Right renal pelvis (tissue), 4 donors: ENCODE results near the gene NEU2. TPM values are rescaled to one million over a fixed set of nuclear protein-coding genes. Genes with fewer than 3 reads are reported as not detected.

Experiments
- DNase-seq, 4 donors: peaks; one replicate each; pipeline ENCODE4 v3.0.0-alpha.2; 2013; ENCODE audit warnings: low read depth in 4 of 4, low spot score in 3 of 4, missing footprints in 1 of 4
- polyA plus RNA-seq, 4 donors: library from polyadenylated mRNA; unstranded; fragments of 120-200 nt; gene quantifications; one replicate each; pipeline ENCODE4 v1.2.1, GENCODE V29; 2013; ENCODE audit not compliant: insufficient read length in 4 of 4

NEU2 gene
- polyA plus RNA-seq, result not detected

DNA sequence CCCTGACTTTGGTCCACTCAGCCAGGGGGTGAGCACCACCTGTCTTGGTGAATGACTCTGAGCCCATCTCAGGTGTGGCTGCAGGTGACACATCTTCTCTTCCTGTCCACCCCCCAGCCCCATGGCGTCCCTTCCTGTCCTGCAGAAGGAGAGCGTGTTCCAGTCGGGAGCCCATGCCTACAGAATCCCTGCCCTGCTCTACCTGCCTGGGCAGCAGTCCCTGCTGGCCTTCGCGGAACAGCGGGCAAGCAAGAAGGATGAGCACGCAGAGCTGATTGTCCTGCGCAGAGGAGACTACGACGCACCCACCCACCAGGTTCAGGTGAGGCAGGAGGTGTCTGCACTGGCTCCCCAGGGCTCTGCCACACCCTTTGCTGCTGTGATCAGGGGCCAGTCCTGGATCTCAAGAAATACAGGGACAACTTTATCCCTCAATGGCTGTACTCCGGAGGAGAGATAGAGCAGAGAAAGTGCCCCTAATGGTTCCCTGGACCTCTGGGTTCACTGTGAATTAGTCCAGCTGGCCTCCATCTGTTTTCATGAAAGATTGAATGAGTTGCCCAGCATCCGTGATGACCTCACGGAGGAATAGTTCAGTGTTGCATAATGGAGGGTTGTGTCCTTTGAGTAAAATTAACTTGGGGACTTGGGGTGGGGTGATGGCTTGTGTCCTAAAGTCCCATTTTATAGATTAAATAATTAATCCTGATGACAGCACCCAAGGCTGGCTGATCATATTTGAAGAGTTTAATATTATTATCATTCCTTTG, at the start of gene NEU2:
NEU2 (plus strand) TSS at position 122 of the 770 bp plus-strand sequence; CDS start at position 122, 0 bp downstream.
- no peak for DNase-seq

DNA sequence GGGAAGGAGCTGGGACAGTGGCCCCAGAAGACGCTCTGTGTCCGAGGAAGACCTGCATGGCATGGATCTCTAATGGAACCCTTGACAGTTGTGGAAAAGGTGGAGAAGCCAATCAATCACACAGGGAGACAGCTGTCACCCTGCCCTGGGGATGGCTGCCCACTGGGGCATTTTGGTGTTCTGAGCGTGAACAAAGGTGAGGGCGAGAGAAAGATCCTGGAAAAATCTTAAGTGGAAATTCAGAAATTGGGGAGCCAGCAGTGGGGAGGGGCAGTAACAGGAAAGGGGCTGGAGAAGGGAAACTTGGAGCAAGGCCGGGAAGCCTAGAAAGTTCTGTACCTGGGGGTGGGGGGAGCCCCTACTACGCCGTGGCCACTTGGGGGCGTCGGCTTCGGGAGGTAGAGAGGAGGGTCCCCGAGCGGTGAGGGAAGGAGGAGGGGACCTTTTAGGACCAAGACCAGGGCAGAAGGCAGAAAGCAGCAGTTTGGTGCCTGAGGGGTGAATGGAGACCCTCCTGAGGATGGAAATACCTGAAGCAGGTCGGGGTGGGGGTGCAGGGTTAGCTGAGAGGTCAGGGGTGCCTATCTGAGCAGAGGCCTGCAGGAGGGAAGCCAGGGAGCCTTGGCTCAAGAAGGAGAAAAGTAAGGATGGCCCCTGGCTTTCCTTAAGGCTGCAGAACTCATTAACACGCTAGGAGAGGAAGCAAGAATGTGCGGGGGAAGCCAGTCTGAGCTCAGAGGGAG, 49.4 kb upstream of the NEU2 start:
- no peak for DNase-seq

DNA sequence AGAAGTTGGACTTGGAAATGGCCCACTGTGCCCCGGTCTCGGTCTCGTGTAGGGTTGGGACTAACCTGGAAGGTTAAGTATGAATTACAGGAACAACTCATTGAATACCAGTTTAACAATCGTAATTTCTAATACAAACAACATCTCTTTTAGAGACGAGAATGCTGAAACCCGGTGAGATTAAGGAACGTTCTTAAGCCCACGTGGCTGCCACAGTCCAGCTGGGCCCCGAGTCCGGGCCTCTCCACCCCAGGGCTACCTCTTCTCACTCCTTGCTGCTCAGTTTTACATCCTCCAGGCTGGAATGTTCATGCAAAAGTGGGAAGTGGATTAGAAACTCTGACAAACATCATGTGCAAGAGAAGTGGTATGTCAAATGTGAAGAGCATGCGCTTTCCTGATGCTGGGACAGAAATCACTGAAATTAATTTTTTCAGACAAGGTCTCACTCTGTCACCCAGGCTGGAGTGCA, 48.8 kb upstream of the NEU2 start:
- no peak for DNase-seq

DNA sequence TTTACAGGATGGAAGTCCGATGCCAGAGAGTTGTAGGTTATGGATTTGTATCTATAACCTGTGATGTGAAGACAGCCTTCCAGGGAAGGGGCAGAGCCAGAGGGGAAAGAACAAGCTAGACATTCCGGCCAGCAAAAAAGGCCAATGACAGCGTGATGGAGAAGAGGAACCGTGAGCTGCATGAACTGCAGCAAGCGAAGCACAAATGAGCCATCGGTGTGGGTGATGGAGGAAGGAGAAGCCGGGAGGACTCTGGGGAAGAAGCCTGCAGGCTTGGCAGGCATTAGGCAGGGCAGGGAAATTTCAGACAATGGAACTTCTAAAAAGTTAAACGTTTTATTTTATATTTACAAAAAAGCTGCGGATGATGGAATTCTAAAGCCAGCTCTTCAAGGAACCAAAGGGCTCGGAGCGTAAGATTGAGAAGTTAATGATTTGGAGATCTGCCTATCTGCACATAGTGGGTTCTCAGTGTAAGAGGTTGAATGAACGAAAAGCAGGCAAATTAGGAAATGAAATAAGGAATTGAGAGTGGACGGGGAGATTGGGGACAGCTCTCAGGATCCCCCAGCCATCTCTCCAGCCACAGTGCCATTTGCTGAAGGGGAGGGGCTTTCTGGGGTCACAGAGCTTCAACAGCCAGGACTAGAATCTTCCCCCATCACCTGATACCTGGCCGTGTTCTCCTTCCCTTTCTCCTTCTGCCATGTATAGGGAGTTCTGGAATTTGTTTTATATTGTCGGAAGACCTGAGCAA, 47.8 kb upstream of the NEU2 start:
- no peak for DNase-seq

DNA sequence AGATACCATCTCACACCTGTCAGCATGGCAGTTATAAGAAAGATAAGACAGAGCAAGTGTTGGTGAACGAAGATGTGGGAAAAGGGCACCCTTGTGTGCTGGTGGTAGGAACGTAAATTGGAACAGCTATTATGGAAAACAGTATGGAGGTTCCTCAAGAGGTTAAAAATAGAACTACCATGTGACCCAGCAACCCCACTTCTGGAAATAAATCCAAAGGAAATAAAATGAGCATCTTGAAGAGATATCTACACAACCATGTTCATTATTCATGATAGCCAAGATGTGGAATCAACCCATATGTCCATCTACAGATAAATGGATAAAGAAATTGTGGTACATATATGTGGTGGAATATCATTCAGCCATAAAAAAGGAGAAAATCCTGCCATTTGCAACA, 46.3 kb upstream of the NEU2 start:
- DNase-seq, result no peak

DNA sequence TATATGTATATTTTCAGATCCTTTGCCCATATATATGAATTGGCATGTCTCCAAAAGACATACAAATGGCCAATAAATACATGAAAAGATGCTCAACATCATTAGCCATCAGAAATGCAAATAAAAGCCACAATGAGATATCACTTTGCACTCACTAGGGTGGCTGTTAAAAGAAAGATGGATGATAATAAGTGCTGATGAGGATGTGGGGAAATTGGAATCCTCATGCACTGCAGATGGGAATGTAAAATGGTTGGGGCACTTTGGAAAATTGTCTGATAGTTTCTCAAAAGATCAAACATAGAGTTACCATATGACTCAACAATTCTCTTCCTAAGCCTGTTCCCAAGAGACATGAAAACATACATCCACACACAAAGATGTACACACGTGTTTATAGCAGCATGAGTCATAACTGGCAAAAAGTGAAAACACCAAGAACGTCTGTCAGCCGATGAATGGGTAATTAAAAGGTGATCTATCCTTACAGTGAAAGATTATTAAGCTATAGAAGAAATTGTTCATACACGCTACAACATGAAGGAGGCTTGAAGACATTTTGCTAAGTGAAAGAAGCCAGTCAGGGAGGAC, 39.1 kb upstream of the NEU2 start:
- DNase-seq, result no peak

DNA sequence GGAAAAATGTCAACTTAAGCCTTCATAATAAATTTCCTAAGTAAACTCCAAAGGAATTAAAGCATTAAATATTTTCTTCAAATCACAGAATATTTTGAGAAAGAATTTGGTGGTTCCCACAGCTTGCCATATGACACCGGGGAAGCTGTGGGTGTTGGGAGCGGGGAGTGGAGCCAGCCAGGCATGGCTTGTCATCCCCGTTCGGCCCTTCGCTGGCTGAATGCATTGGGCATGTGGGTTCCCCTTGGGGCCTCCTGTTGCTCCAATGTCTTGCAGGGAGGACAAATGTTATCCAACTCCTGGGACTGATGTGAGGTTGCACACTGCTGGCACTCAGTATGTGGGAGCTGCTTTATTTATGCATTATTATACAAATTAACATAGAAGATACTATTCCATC, 38.0 kb upstream of the NEU2 start:
- no peak for DNase-seq

DNA sequence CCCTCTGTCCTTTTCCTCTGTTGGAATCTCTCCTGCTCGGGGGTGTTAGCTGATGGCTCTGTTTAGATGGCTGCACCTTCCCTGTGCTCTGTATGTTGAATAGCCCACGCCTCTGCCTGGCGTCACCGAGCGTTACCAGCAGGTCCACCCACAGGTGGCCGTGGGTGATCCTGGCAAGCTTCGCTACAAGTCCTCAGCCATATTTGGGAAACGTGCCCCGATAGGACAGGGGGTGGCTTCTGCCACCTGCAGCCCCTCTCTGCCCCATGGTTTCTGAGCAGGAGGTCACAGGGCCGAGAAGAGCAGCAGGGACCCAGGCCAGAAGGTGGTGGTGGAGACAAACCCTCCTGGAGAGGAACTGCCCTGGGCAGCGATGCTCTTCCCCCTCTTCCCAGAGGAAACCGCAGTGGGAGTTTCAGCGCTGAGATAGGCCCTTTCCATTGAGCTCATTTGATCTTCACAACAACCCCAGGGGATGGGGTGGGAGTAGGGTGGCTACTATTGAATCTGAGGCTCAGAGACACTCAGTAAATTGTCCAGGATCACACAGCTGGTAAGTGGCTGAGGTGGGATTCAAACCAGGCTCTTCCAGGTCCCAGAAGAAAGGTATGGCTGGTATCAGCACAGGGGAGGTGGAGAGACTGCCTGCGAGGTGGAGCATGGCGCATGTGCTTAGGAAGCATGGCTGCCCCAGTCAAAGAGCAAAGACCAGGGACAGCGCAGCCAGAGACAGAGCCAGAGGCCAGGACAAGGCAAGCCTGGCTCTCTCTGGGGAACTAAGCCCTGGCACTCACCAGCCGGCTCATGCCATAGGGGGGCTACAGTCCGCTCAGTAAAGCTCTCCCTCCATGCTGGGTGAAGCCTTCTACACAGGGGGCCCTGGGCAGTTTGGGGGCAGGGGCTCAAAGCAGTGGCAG, 34.5 kb upstream of the NEU2 start:
- DNase-seq, result no peak

DNA sequence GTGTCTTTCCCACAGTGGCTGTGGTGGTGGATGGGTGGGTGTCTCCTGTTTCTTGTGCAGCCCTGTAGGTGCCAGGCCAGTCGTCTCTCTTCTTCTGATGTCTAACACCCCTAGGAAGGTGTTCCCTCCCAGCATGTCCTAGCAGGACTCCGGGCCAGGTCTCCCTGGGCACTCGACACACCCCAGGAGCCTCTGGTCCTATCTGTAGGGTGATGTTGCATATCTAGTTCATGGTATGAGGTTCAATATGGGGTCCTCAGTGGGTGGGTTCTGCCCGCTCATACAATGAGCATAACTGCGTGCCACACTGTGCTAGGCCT, 33.8 kb upstream of the NEU2 start:
- DNase-seq, result no peak

DNA sequence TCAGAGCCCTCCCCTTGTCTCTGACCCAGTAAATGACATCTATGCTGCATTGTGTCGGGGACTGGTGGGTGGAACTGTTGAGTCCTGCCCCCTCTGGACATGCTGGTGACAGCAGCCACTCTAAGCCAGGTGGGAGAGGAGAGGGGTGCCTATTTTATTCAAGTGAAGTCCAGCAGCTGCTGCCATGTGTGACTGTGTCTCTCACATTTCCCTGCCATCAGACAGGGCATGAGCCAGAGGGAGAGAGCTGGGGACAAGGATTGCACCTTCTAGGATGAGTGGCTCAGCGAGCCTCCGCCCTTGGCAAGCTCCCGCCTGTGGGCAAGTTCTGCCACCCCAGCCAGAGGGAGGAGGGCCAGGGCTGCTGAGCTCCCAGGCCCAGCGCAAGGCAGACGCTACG, 33.1 kb upstream of the NEU2 start:
- no peak for DNase-seq

DNA sequence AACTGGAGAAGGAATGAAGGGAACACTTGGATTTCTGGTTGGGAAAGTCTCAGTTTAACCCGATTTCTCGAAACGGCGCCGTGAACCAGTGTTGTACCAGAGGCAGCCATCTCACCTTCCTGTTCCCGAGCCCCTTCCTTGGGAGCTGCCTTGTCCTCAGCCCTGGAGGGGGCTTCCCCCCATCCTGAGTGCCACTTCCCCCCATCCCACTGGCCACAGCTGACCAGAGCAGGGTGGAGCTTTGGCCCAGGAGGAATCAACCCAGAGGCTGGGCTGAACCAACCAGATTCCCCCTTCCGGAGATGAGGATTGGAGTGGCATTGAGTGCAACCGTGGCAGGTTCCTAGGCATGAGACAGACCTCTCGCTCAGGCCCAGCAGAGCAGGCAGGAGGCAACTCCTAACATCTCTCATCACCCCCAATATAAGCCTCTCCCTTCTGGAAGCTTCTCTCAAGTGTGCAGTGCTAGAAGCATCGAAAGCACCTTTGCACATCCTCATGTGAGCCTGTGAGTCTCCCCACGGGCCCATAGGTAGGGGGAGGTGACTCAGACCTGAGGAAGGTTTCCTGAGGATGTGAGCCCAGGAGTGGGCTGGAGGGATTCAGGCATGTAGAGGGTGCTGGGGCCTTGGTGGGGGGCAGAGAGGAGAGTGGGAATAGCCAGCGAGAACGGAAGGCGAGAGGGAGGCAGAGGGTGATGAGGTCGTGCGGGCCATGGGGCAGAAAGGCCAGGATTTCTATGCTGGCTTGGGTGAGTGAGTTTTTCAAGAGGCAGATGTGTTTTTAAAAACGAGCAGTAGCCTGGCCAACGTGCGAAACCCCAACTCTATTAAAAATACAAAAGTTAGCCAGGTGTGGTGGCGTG, 31.4 kb upstream of the NEU2 start:
- no peak for DNase-seq

DNA sequence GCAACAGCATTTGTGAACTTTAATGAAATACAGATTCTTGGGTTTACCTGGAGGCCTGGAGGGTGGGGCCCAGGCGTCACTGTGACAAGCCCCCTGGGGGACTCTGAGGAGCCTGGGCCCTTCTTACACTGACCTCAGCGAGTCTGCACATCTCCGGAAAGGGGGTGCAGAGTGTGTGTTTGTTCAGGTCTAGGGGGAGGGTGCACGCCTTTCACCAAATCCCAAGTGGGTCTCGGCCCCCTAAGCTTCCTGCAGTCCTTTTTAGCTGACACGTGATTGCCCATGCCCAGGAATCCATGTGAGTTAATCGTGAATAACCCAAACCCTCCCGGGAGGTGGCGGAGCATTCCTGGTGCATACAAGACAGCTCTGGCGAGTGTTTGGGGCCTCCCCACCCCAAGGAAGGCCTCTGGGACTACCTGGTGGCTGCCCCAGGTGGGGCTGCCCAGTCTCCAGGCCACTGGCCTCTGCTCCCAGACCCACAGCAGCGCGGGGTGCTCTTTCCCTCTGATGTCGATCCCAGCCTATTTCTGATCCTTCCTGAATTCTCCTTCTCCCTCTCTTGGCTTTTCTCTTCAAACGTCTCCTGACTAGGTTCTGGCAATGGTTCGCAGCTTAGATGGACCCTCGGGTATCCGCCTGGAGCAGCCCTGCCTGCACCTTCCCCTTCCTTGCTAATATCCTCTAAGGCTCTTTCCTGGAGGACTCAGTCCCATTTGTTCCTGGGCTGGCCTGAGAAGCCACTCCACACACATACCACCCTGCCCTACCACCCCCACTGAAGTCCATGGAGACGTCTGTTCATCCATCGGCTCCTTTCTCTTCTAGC, 29.4 kb upstream of the NEU2 start:
- no peak for DNase-seq

DNA sequence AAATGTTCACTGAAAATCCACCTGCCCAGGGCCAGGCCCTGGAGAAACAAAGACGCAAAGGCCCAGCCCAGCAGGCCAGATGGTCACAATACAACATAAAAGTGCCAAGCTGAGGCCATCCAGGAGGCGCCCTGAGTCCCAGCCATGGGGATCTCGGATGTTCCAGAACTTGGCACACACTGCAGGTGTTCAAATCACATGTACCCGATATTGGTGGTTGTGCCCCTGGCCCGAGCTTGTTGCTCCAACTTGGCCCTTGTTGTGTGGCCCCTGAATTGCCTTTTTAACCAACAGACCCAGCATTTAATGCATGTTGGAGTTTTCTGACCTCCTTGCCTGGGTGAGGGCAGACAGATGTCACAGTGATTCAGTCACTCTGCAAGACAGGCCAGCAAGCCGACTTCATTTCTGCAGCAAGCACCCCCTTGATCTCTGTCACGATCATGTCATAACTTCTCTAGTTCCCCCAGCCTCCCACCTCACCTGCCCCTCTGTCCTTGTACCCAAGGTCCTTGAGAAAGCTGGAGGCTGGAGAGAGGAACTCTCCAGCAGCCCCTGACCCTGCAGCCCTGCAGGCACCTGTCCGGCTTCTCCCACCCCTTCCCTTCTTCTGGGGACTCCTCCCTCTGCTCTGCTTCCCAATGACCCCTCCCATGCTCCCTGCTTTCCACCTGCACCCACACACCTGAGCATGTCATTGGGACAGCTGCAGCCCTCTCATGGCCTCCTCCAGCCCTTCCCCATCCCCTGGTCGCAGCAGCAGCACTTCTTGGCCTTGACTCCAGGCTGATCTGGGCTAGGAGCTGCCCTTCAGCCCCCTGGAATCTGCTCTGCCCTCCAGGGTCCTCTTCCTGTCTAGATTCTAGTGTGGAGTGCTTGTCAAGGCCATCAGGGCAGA, 28.6 kb upstream of the NEU2 start:
- no peak for DNase-seq

DNA sequence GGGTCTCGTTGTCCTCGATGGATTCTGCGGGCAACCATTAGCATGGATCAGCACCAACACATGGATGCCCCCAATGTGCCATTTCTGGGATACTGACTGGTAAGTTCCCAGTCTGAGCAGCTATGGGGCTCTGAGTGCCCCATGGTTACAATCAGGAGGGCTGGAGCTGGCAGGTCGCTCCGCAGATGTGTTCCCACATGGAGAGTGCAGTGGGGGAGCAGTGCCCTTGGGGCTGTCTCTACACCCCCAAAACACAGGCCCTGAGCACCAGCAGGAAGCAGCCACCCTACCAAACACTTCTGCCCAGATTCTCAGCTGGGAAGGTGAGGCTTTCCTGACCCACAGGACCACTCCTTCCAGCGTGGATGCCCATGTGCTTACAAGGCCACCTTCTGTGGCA, 27.4 kb upstream of the NEU2 start:
- DNase-seq, result no peak

DNA sequence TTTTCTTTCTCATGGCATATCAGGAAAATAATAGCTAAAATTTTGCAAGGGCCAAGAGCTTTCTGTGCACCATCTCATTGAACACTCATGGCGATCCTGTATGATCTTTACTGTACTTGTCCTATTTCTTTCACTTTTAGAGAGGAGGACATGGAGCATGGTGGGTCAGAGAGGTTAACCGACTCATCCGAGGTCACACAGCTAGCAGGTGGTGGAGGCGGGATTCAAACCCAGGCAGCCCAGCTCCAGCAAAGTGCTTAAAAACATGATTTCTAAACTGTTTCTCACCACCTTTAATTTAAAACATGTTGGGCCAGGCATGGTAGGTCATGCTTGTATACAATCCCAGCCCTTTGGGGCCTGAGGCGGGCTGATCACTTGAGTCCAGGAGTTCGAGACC, 25.8 kb upstream of the NEU2 start:
- no peak for DNase-seq

DNA sequence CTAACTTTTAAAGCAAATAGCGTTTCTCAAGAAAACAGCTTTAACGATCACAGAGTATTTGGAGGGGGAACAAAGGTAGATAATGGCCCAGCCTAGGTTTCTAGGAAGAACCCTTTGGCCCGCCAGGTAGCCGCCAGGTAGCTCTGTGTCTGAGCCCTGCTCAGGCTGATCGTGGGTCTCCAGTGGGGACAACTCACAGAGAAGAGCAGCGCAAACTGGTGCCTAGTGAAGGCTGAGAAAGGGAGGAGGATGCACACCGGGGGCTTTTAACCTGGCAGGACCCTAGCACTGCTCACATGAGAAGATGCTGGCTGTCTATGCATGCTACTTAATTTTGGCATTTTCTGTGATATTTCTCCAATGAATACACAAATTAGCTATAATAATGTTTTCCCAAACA, 25.2 kb upstream of the NEU2 start:
- no peak for DNase-seq

DNA sequence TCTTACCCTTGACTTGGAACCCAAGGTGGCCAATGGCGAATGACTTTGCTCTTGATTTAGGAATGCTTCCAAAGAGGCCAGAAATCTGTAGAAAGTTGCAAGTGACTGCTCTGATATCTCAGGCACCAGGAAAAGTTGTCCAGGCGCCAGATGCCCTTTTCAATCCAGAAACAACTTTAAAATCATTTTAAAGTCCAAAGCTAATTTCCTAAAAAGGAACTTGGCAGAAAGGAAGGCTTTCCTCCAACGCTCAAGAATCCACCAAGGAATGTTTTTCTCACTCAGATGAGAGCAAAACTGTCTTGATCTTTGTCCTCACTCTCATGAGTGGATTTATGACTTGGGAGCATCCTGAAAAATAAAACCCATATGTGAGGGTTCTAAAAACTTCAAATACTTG, 24.7 kb upstream of the NEU2 start:
- no peak for DNase-seq
